CD14-positive monocyte (primary cell): ENCODE results near the gene LAMB4. TPM values are rescaled to one million over a fixed set of nuclear protein-coding genes. Genes with fewer than 3 reads are reported as not detected.

Experiments
- DNase-seq, 3 donors: peaks; one replicate each; pipeline ENCODE4 v3.0.0-alpha.2; 2011 to 2022
- H2AFZ ChIP-seq: 2 replicates; pipeline ENCODE4 v1.6.0; 2012; ENCODE audit warnings: mild to moderate bottlenecking, low read depth, low read length, inconsistent platforms; ENCODE audit not compliant: insufficient read depth, poor library complexity, severe bottlenecking
- H3K27ac ChIP-seq, 2 donors: 1 replicate in 1 of 2; 2 replicates in 1 of 2; pipeline ENCODE4 v1.5.1; 2012 to 2013; ENCODE audit warnings: low read length in 2 of 2, control low read depth in 1 of 2, inconsistent platforms in 1 of 2, low read depth in 1 of 2, mild to moderate bottlenecking in 1 of 2
- H3K27me3 ChIP-seq, 2 donors: one replicate each; pipeline versions ENCODE4 v1.6.0 to v1.6.1; 2011 to 2013; ENCODE audit warnings: low read length in 2 of 2; ENCODE audit not compliant: control insufficient read depth in 2 of 2, insufficient read depth in 2 of 2
- H3K36me3 ChIP-seq, 2 donors: replicated peaks in 1 of 2; 1 replicate in 1 of 2; 2 replicates in 1 of 2; pipeline versions ENCODE4 v1.5.1 to v1.6.1; 2012 to 2013; ENCODE audit warnings: low read length in 2 of 2, control low read depth in 1 of 2, inconsistent platforms in 1 of 2, mild to moderate bottlenecking in 1 of 2; ENCODE audit not compliant: insufficient read depth in 2 of 2, control insufficient read depth in 1 of 2
- H3K4me1 ChIP-seq, 2 donors: 1 replicate in 1 of 2; 2 replicates in 1 of 2; pipeline versions ENCODE4 v1.5.1 to v1.6.1; 2012 to 2013; ENCODE audit warnings: low read length in 2 of 2, control low read depth in 1 of 2, inconsistent platforms in 1 of 2, mild to moderate bottlenecking in 1 of 2, moderate library complexity in 1 of 2; ENCODE audit not compliant: insufficient read depth in 2 of 2, control insufficient read depth in 1 of 2
- H3K4me2 ChIP-seq: replicated peaks from 2 replicates; pipeline ENCODE3; 2012; ENCODE audit warnings: low read length, moderate library complexity, mild to moderate bottlenecking; ENCODE audit not compliant: poor library complexity, severe bottlenecking; ENCODE audit errors: extremely low read depth
- H3K4me3 ChIP-seq, 3 experiments: fragments of 200-600 bp in 1 of 3; sonication (generic) in 1 of 3; replicated peaks in 1 of 3; 1 replicate in 2 of 3; 2 replicates in 1 of 3; pipeline ENCODE4 v1.5.1; 2011 to 2013; ENCODE audit warnings: low read length in 3 of 3, mild to moderate bottlenecking in 3 of 3, control low read depth in 2 of 3, low read depth in 2 of 3, inconsistent platforms in 1 of 3, moderate library complexity in 1 of 3
- H3K79me2 ChIP-seq: 2 replicates; pipeline ENCODE4 v1.6.0; 2012; ENCODE audit warnings: mild to moderate bottlenecking, control low read depth, inconsistent platforms, low read length, moderate library complexity; ENCODE audit not compliant: insufficient read depth
- H3K9ac ChIP-seq: 2 replicates; pipeline ENCODE4 v1.6.0; 2017; ENCODE audit warnings: low read length, mild to moderate bottlenecking; ENCODE audit not compliant: insufficient read depth, poor library complexity, severe bottlenecking
- H3K9me3 ChIP-seq, 2 donors: replicated peaks in 1 of 2; 1 replicate in 1 of 2; 2 replicates in 1 of 2; pipeline versions ENCODE4 v1.5.1 to v1.6.1; 2012 to 2013; ENCODE audit warnings: low read length in 2 of 2, control low read depth in 1 of 2; ENCODE audit not compliant: control insufficient read depth in 1 of 2, insufficient read depth in 1 of 2
- H4K20me1 ChIP-seq: 2 replicates; pipeline ENCODE4 v1.6.0; 2012; ENCODE audit warnings: mild to moderate bottlenecking, low read length, control low read depth, moderate library complexity; ENCODE audit not compliant: insufficient read depth
- H3K27ac Mint-ChIP-seq, 7 donors: one replicate each; pipeline ENCODE4 v1.8.0; 2020; ENCODE audit warnings: mild to moderate bottlenecking in 7 of 7, mixed read lengths in 7 of 7, moderate library complexity in 6 of 7, inconsistent platforms in 2 of 7
- H3K27me3 Mint-ChIP-seq, 3 donors: one replicate each; pipeline ENCODE4 v1.8.0; 2021 to 2022; ENCODE audit warnings: low read depth in 3 of 3, mild to moderate bottlenecking in 3 of 3, mixed read lengths in 3 of 3, moderate library complexity in 3 of 3, inconsistent platforms in 1 of 3
- H3K36me3 Mint-ChIP-seq, 2 donors: one replicate each; pipeline ENCODE4 v1.8.0; 2020; ENCODE audit warnings: mixed read lengths in 2 of 2, inconsistent platforms in 1 of 2, mild to moderate bottlenecking in 1 of 2
- H3K4me1 Mint-ChIP-seq: one replicate; pipeline ENCODE4 v1.8.0; 2020; ENCODE audit warnings: mild to moderate bottlenecking, mixed read lengths
- H3K4me3 Mint-ChIP-seq, 2 donors: one replicate each; pipeline ENCODE4 v1.8.0; 2020; ENCODE audit warnings: mild to moderate bottlenecking in 2 of 2, mixed read lengths in 2 of 2, moderate library complexity in 1 of 2
- H3K9me3 Mint-ChIP-seq, 7 donors: one replicate each; pipeline ENCODE4 v1.8.0; 2020 to 2022; ENCODE audit warnings: mixed read lengths in 7 of 7, mild to moderate bottlenecking in 6 of 7, moderate library complexity in 6 of 7, inconsistent platforms in 2 of 7
- CTCF ChIP-seq: fragments of 200-600 bp; IDR thresholded peaks from one replicate; pipeline ENCODE4 v1.8.0; 2022; ENCODE audit warnings: antibody characterized with exemption, mild to moderate bottlenecking
- WGBS: methylation state at CpG from one replicate; pipeline ENCODE4 v1.1.5; 2013; ENCODE audit warnings: missing lambda C conversion rate; ENCODE audit not compliant: insufficient coverage; 5-methylcytosine and 5-hydroxymethylcytosine counted together
- intact Hi-C, 2 donors: fragments of 100-400 bp; cut with micrococcal nuclease; formaldehyde crosslinking; loops; one replicate each; pipeline versions ENCODE4 v1.15.0 to v1.15.1; 2023
- polyA plus RNA-seq, 3 donors: library from polyadenylated mRNA; depleted of rRNA in 1 of 3; unstranded in 2 of 3; stranded (reverse) in 1 of 3; fragments of 300-500 nt in 2 of 3; fragments of >200 nt in 1 of 3; fragmentation: Illumina TruSeq in 2 of 3; gene quantifications; 1 replicate in 2 of 3; 2 replicates in 1 of 3; pipeline ENCODE4 v1.2.3, GENCODE V29; 2012 to 2021

The LAMB4 gene
- polyA plus RNA-seq, 3 donors = not detected

- H3K4me1 Mint-ChIP-seq = no peaks in the 10 kb centered on the region
- no peak for TF ChIP-seq CTCF
Observed at GRCh38 chr7:108072739-108073138, 57.4 kb downstream of the LAMB4 start.

GRCh38 chr7:108072116-108072515 lies 58.0 kb downstream of the LAMB4 start:
- Histone ChIP-seq H3K27me3 (no peaks in the 10 kb centered on the region), H3K4me2 (no peak overlapping the region), H3K9ac (no peak overlapping the region), H3K9me3 (no peaks in the 10 kb centered on the region), H4K20me1 (no peaks in the 10 kb centered on the region), H3K4me3 (no peak overlapping the region), H3K36me3 (no peaks in the 10 kb centered on the region), H2AFZ (no peak overlapping the region), H3K27ac (no peak overlapping the region), H3K4me1 (no peaks in the 10 kb centered on the region), H3K79me2 (no peaks in the 10 kb centered on the region)
- intact Hi-C loops = no loop called here
- WGBS = no CpG with 5 or more reads among the region's 2 CpGs
- Mint-ChIP-seq H3K9me3 (peaks cover 0 to 3% (median 0%) of the 10 kb centered on the region in 7 donors), H3K4me1 (no peaks in the 10 kb centered on the region), H3K27me3 (peaks cover 0 to 5% (median 1%) of the 10 kb centered on the region in 3 donors), H3K27ac (no peak overlapping the region), H3K36me3 (no peaks in the 10 kb centered on the region), H3K4me3 (no peak overlapping the region)
- no peak for TF ChIP-seq CTCF
- no peak for DNase-seq

More at GRCh38 chr7:108072739-108073138, 57.4 kb downstream of the LAMB4 start:
- Histone ChIP-seq H3K9ac (no peak overlapping the region), H3K27ac (no peak overlapping the region), H4K20me1 (no peaks in the 10 kb centered on the region), H3K4me2 (no peak overlapping the region), H3K27me3 (no peaks in the 10 kb centered on the region), H3K79me2 (no peaks in the 10 kb centered on the region), H3K4me1 (no peaks in the 10 kb centered on the region), H3K36me3 (no peaks in the 10 kb centered on the region), H3K4me3 (no peak overlapping the region), H2AFZ (no peak overlapping the region), H3K9me3 (no peaks in the 10 kb centered on the region)
- Mint-ChIP-seq H3K27ac (no peak overlapping the region), H3K36me3 (no peaks in the 10 kb centered on the region), H3K27me3 (peaks cover 0 to 5% (median 1%) of the 10 kb centered on the region in 3 donors), H3K9me3 (peaks cover 0 to 3% (median 0%) of the 10 kb centered on the region in 7 donors), H3K4me3 (no peak overlapping the region)
- 91% methylated on average over 1 of the region's 2 CpGs for WGBS
- intact Hi-C loops = no loop called here
- no peak for DNase-seq
